GM12865 (cell line): ENCODE measurements around the gene MMP19.
"Not testable (repeated sequence)": the region's sequence is repeated elsewhere in the genome, so short reads cannot be mapped to it uniquely, and the experiment has no call there.

ENCODE experiments used
- DNase-seq: peaks from one replicate; pipeline ENCODE4 v3.0.0; 2010; ENCODE audit warnings: low read depth
- H3K4me3 ChIP-seq: 2 replicates; pipeline ENCODE4 v1.5.1; 2011; ENCODE audit warnings: mild to moderate bottlenecking, low read depth, low read length, control low read depth
- CTCF ChIP-seq: IDR thresholded peaks from 2 replicates; pipeline ENCODE4 v1.5.1; 2011; ENCODE audit warnings: low read length, control low read depth, low read depth, inconsistent platforms; ENCODE audit not compliant: insufficient read depth; ENCODE audit errors: missing control alignments

The MMP19 gene

GRCh38 chr12:55842681-55843429 is at the start of gene MMP19:
Gene MMP19 (minus strand): TSS chr12:55842936. CDS start chr12:55842830, 106 bp downstream.
- no peak for DNase-seq
- no peak for TF ChIP-seq CTCF
- no peak within 1 kb of the TSS for H3K4me3 ChIP-seq

- DNase-seq: no peak
- H3K4me3 ChIP-seq: no peak overlapping the region
- TF ChIP-seq CTCF: no peak
Observed at GRCh38 chr12:55891310-55891709, 48.6 kb upstream of the MMP19 start.

GRCh38 chr12:55885113-55885512 is 42.4 kb upstream of the MMP19 start:
- no peak for TF ChIP-seq CTCF
- H3K4me3 ChIP-seq: no peak overlapping the region
- DNase-seq: no peak

GRCh38 chr12:55877824-55878223 is 35.1 kb upstream of the MMP19 start:
- TF ChIP-seq CTCF: no peak
- no peak overlapping the region for H3K4me3 ChIP-seq
- no peak for DNase-seq

GRCh38 chr12:55875704-55876467 is 33.1 kb upstream of the MMP19 start:
- no peak for TF ChIP-seq CTCF
- no peak for DNase-seq
- no peak overlapping the region for H3K4me3 ChIP-seq

GRCh38 chr12:55874443-55874842 is 31.7 kb upstream of the MMP19 start:
- H3K4me3 ChIP-seq: no peak overlapping the region
- DNase-seq: no peak
- no peak for TF ChIP-seq CTCF

- H3K4me3 ChIP-seq, DNase-seq: not testable (repeated sequence)
Observed at GRCh38 chr12:55866454-55867004, 23.8 kb upstream of the MMP19 start.
